H9 (cell line): ENCODE results near the gene ELOVL3. TPM values are rescaled to one million over a fixed set of nuclear protein-coding genes. Genes with fewer than 3 reads are reported as not detected.
"Not testable (repeated sequence)": the region's sequence is repeated elsewhere in the genome, so short reads cannot be mapped to it uniquely, and the experiment has no call there.

Experiments
- DNase-seq: peaks from one replicate; pipeline ENCODE4 v3.0.0-alpha.2; 2017
- H2AFZ ChIP-seq: one replicate; pipeline ENCODE4 v1.6.1; 2013; ENCODE audit warnings: mild to moderate bottlenecking, low read length, control low read depth, moderate library complexity
- H2AK5ac ChIP-seq: 2 replicates; pipeline ENCODE4 v1.6.1; 2013; ENCODE audit warnings: low read length, control low read depth, mixed read lengths; ENCODE audit not compliant: insufficient read length
- H2BK120ac ChIP-seq: one replicate; pipeline ENCODE4 v1.6.1; 2013; ENCODE audit warnings: low read depth, mild to moderate bottlenecking, low read length, control low read depth, inconsistent platforms; ENCODE audit not compliant: poor library complexity, severe bottlenecking
- H2BK12ac ChIP-seq: 2 replicates; pipeline ENCODE4 v1.6.1; 2013; ENCODE audit warnings: low read length, control low read depth, mixed read lengths, low read depth; ENCODE audit not compliant: insufficient read length
- H2BK15ac ChIP-seq: 2 replicates; pipeline ENCODE4 v1.6.1; 2013; ENCODE audit warnings: low read depth, low read length, control low read depth
- H2BK20ac ChIP-seq: one replicate; pipeline ENCODE4 v1.6.1; 2013; ENCODE audit warnings: low read depth, mild to moderate bottlenecking, low read length, control low read depth, inconsistent platforms; ENCODE audit not compliant: poor library complexity, severe bottlenecking
- H2BK5ac ChIP-seq: 2 replicates; pipeline ENCODE4 v1.6.1; 2013; ENCODE audit warnings: low read length, control low read depth, mixed read lengths; ENCODE audit not compliant: insufficient read length
- H3K14ac ChIP-seq: 2 replicates; pipeline ENCODE4 v1.6.1; 2013; ENCODE audit warnings: low read length, control low read depth; ENCODE audit not compliant: insufficient read depth
- H3K18ac ChIP-seq: 2 replicates; pipeline ENCODE4 v1.6.1; 2013; ENCODE audit warnings: low read depth, mild to moderate bottlenecking, mixed read lengths, low read length, control low read depth; ENCODE audit not compliant: insufficient read length
- H3K23ac ChIP-seq: 2 replicates; pipeline ENCODE4 v1.6.1; 2013; ENCODE audit warnings: low read length, control low read depth, mixed read lengths, low read depth; ENCODE audit not compliant: insufficient read length
- H3K23me2 ChIP-seq: 2 replicates; pipeline ENCODE4 v1.6.1; 2013; ENCODE audit warnings: low read depth, mild to moderate bottlenecking, mixed read lengths, low read length, control low read depth; ENCODE audit not compliant: insufficient read length, poor library complexity, severe bottlenecking
- H3K27ac ChIP-seq: 2 replicates; pipeline ENCODE4 v1.5.1; 2013; ENCODE audit warnings: low read length, control low read depth, mixed read lengths, low read depth; ENCODE audit not compliant: insufficient read length
- H3K27me3 ChIP-seq: 2 replicates; pipeline ENCODE4 v1.6.1; 2013; ENCODE audit warnings: low read length, control low read depth, inconsistent platforms; ENCODE audit not compliant: insufficient read depth
- H3K4ac ChIP-seq: 2 replicates; pipeline ENCODE4 v1.6.1; 2013; ENCODE audit warnings: low read depth, mild to moderate bottlenecking, control low read depth, inconsistent platforms, low read length, moderate library complexity
- H3K4me1 ChIP-seq: 2 replicates; pipeline ENCODE4 v1.6.1; 2013; ENCODE audit warnings: low read length, control low read depth, inconsistent platforms; ENCODE audit not compliant: insufficient read depth
- H3K4me2 ChIP-seq: 2 replicates; pipeline ENCODE4 v1.6.1; 2013; ENCODE audit warnings: low read length, control low read depth, mixed read lengths; ENCODE audit not compliant: insufficient read length, insufficient read depth
- H3K56ac ChIP-seq: 2 replicates; pipeline ENCODE4 v1.6.1; 2013; ENCODE audit warnings: low read depth, mild to moderate bottlenecking, mixed read lengths, low read length, control low read depth; ENCODE audit not compliant: insufficient read length
- H3K79me1 ChIP-seq: 2 replicates; pipeline ENCODE4 v1.6.1; 2013; ENCODE audit warnings: low read depth, mild to moderate bottlenecking, moderate library complexity, low read length, control low read depth, inconsistent platforms; ENCODE audit not compliant: insufficient read depth, poor library complexity, severe bottlenecking
- H3K79me2 ChIP-seq: 2 replicates; pipeline ENCODE4 v1.6.1; 2013; ENCODE audit warnings: low read length, control low read depth, inconsistent platforms; ENCODE audit not compliant: insufficient read depth
- H3K9ac ChIP-seq: 2 replicates; pipeline ENCODE4 v1.6.1; 2013; ENCODE audit warnings: low read length, control low read depth, mixed read lengths; ENCODE audit not compliant: insufficient read length; ENCODE audit errors: extremely low read depth
- H3K9me3 ChIP-seq: one replicate; pipeline ENCODE4 v1.6.1; 2013; ENCODE audit warnings: low read depth, low read length, inconsistent platforms; ENCODE audit not compliant: control insufficient read depth
- H3T11ph ChIP-seq: one replicate; pipeline ENCODE4 v1.6.1; 2013; ENCODE audit warnings: mild to moderate bottlenecking, low read length, control low read depth, inconsistent platforms
- H4K20me1 ChIP-seq: one replicate; pipeline ENCODE4 v1.6.1; 2013; ENCODE audit not compliant: control insufficient read depth, insufficient read length, insufficient read depth
- H4K5ac ChIP-seq: 2 replicates; pipeline ENCODE4 v1.6.1; 2013; ENCODE audit warnings: low read depth, mild to moderate bottlenecking, mixed read lengths, low read length, control low read depth; ENCODE audit not compliant: insufficient read length
- H4K8ac ChIP-seq: replicated peaks from 2 replicates; pipeline ENCODE4 v1.6.1; 2013; ENCODE audit warnings: low read length, control low read depth, mixed read lengths, low read depth; ENCODE audit not compliant: insufficient read length
- H4K91ac ChIP-seq: 2 replicates; pipeline ENCODE4 v1.6.1; 2013; ENCODE audit warnings: low read depth, mild to moderate bottlenecking, moderate library complexity, mixed read lengths, low read length, control low read depth; ENCODE audit not compliant: insufficient read length
- H3K27ac Mint-ChIP-seq, 3 experiments: 2 replicates in 2 of 3; 3 replicates in 1 of 3; pipeline ENCODE4 v1.8.0; 2020 to 2021; ENCODE audit warnings: mixed read lengths in 3 of 3, mild to moderate bottlenecking in 1 of 3, moderate library complexity in 1 of 3
- H3K27me3 Mint-ChIP-seq: 2 replicates; pipeline ENCODE4 v1.8.0; 2021; ENCODE audit warnings: low read depth, mild to moderate bottlenecking, moderate library complexity, mixed read lengths
- H3K36me3 Mint-ChIP-seq, 3 experiments: 2 replicates in 2 of 3; 3 replicates in 1 of 3; pipeline ENCODE4 v1.8.0; 2020 to 2021; ENCODE audit warnings: low read depth in 3 of 3, mixed read lengths in 3 of 3; ENCODE audit not compliant: insufficient read depth in 1 of 3
- H3K4me1 Mint-ChIP-seq, 2 experiments: 2 replicates each; pipeline ENCODE4 v1.8.0; 2020; ENCODE audit warnings: mixed read lengths in 2 of 2
- H3K4me3 Mint-ChIP-seq, 2 experiments: 2 replicates in 1 of 2; 3 replicates in 1 of 2; pipeline ENCODE4 v1.8.0; 2020 to 2021; ENCODE audit warnings: mild to moderate bottlenecking in 2 of 2, mixed read lengths in 2 of 2, moderate library complexity in 1 of 2
- H3K9me3 Mint-ChIP-seq, 2 experiments: 2 replicates in 1 of 2; 3 replicates in 1 of 2; pipeline ENCODE4 v1.8.0; 2020; ENCODE audit warnings: mild to moderate bottlenecking in 2 of 2, mixed read lengths in 2 of 2, moderate library complexity in 1 of 2
- WGBS: extraction: QIAGEN DNeasy Blood & Tissue Kit; methylation state at CpG from one replicate; pipeline ENCODE4 v1.1.7; 2013; ENCODE audit warnings: missing lambda C conversion rate, low lambda C conversion rate, mixed read lengths; ENCODE audit not compliant: insufficient read length; ENCODE audit errors: extremely low coverage; 5-methylcytosine and 5-hydroxymethylcytosine counted together
- total RNA-seq: library from RNA; stranded (reverse); gene quantifications from 2 replicates; pipeline ENCODE4 v1.2.1, GENCODE V29; 2021
- TF ChIP-seq, protein P1 (sequence below): fragments of 200-600 bp; sonication (generic); conservative IDR thresholded peaks from 3 replicates; pipeline ENCODE4 v1.8.0; 2021; ENCODE audit warnings: antibody characterized with exemption, mild to moderate bottlenecking

The ELOVL3 gene
- total RNA-seq, 1 experiment from 2014 or later, result not detected

DNA sequence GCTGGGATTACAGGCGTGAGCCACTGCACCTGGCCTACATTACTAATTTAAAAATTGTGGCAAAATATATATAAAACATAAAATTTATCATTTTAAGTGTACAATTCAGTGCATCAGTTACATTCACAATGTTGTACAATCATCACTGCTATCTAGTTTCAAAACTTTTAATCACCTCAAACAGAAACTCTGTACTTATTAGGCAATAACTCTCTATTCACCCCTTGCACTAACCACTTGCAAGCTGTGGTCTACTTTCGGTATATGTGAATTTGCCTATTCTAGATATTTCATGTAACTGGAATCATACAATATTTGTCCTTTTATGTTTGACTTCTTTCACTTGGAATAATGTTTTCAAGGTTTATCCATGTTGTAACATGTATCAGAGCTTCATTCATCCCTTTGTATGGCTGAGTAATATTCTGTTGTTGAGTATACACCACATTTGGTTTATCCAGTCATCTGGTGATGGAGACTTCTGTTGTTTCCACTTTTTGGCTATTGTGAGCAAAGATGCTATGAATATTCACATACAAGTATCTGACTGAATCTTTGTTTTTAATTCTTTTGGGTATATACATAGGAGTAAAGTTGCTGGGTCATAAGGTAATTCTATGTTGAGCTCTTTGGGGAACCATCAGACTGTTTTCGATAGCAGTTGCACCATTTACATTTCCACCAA lies 14.3 kb upstream of the ELOVL3 start:
- Histone ChIP-seq H3K23ac (no peak overlapping the region), H3K9me3 (no peaks in the 10 kb centered on the region), H2BK20ac (no peak overlapping the region), H3K79me1 (no peaks in the 10 kb centered on the region), H2AFZ (no peak overlapping the region), H2BK120ac (no peak overlapping the region), H4K5ac (no peak overlapping the region), H2BK15ac (no peak overlapping the region), H4K20me1 (no peaks in the 10 kb centered on the region), H3K9ac (no peak overlapping the region), H3K56ac (no peak overlapping the region), H3K18ac (no peak overlapping the region), H3K79me2 (no peaks in the 10 kb centered on the region), H3K27ac (no peak overlapping the region), H3K4me2 (no peak overlapping the region), H3K14ac (no peak overlapping the region), H3K23me2 (no peaks in the 10 kb centered on the region), H3K4me1 (no peaks in the 10 kb centered on the region), H4K8ac (no peak overlapping the region), H2AK5ac (no peak overlapping the region), H3K27me3 (no peaks in the 10 kb centered on the region), H3K4ac (no peak overlapping the region), H2BK5ac (no peak overlapping the region), H3T11ph (no peak overlapping the region), H2BK12ac (no peak overlapping the region), H4K91ac (no peak overlapping the region)
- DNase-seq, result no peak
- H3K36me3 Mint-ChIP-seq, result no peaks in the 10 kb centered on the region
- no peaks in the 10 kb centered on the region for H3K4me1 Mint-ChIP-seq
- no peak overlapping the region for H3K27ac Mint-ChIP-seq
- peaks cover 0 to 5% of the 10 kb centered on the region in 2 experiments; a peak in 2 of 5 replicates for H3K9me3 Mint-ChIP-seq
- H3K4me3 Mint-ChIP-seq, result no peak overlapping the region
- peaks cover 26% of the 10 kb centered on the region for H3K27me3 Mint-ChIP-seq
- TF ChIP-seq, protein P1, sequence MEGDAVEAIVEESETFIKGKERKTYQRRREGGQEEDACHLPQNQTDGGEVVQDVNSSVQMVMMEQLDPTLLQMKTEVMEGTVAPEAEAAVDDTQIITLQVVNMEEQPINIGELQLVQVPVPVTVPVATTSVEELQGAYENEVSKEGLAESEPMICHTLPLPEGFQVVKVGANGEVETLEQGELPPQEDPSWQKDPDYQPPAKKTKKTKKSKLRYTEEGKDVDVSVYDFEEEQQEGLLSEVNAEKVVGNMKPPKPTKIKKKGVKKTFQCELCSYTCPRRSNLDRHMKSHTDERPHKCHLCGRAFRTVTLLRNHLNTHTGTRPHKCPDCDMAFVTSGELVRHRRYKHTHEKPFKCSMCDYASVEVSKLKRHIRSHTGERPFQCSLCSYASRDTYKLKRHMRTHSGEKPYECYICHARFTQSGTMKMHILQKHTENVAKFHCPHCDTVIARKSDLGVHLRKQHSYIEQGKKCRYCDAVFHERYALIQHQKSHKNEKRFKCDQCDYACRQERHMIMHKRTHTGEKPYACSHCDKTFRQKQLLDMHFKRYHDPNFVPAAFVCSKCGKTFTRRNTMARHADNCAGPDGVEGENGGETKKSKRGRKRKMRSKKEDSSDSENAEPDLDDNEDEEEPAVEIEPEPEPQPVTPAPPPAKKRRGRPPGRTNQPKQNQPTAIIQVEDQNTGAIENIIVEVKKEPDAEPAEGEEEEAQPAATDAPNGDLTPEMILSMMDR, result no peak
- WGBS, result no CpG with 5 or more reads among the region's 3 CpGs

DNA sequence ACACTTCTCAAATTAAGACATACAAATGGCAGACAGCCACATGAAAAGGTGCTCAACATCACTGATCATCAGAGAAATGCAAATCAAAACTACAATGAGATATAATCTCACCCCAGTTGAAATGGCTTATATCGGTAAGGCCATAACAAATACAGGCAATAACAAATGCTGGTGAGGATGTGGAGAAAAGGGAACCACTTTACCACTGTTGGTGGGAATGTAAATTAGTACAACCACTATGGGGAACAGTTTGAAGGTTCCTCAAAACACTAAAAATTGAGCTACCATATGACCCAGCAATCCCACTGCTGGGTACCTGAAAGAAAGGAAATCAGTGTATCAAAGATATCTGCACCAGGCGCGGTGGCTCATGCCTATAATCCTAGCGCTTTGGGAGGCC lies 12.5 kb upstream of the ELOVL3 start:
- H4K20me1 ChIP-seq, H3K4ac ChIP-seq, H4K8ac ChIP-seq, DNase-seq, H2BK20ac ChIP-seq, H4K5ac ChIP-seq, H3K56ac ChIP-seq, H2BK12ac ChIP-seq, H3K27me3 ChIP-seq, H2AK5ac ChIP-seq, H2BK5ac ChIP-seq, H3K14ac ChIP-seq, H3K23me2 ChIP-seq, H3K4me3 Mint-ChIP-seq, H3K18ac ChIP-seq, H3T11ph ChIP-seq, H3K23ac ChIP-seq, H3K4me1 Mint-ChIP-seq, H2BK120ac ChIP-seq, H3K4me1 ChIP-seq, H3K36me3 Mint-ChIP-seq, H4K91ac ChIP-seq, H3K4me2 ChIP-seq, H3K79me2 ChIP-seq, H3K9me3 ChIP-seq, H3K9me3 Mint-ChIP-seq, H3K27ac ChIP-seq, H3K79me1 ChIP-seq, H3K9ac ChIP-seq, H2AFZ ChIP-seq, H3K27ac Mint-ChIP-seq, H2BK15ac ChIP-seq: not testable (repeated sequence)
- H3K27me3 Mint-ChIP-seq, result peaks cover 30% of the 10 kb centered on the region
- no CpG with 5 or more reads among the region's 4 CpGs for WGBS
